ENCODE data around the gene SIAH2. TPM values are rescaled to one million over a fixed set of nuclear protein-coding genes. Genes with fewer than 3 reads are reported as not detected.

The SIAH2 gene
- total RNA-seq, 2 experiments from 2014 or later: 73.7 to 76.1 TPM

DNA sequence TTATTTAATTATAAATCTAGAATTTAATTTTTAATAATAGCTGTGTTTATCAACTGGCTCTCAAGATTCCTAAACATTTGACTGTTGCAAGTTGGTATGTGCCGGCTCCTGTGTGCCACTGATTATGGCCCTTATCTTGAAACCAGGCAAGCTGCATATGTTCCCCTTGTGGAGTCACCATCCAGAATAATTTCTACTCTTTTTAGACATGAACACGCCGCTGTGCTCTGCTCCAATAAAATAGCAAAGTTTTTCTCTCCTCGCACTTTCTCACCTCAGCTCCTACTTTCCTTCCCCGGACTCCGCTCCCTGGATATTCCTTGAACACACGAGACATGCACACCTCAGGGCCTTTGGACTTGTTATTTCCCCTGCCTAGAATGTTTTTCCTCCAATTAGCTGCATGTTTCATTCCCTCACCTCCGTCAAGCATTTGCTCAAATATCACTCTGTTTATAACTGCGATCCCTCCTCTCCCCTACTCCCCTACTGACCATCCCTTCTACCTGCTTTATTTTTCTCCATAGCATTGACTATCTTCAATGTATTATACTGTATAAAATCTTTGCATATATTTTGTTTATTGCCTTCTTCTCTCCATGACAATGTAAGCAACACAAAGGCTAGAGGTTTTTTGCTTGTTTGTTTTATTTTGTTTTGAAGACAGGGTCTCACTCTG, 33.1 kb downstream of the SIAH2 start:
- Mint-ChIP-seq H3K4me3 (no peak overlapping the region), H3K9me3 (no peaks in the 10 kb centered on the region), H3K27me3 (no peaks in the 10 kb centered on the region), H3K36me3 (ENCODE audit: low read depth) (no peaks in the 10 kb centered on the region), H3K27ac (no peak overlapping the region), H3K4me1 (ENCODE audit: low read depth) (no peaks in the 10 kb centered on the region)
- POLR2A ChIA-PET: no interaction called here
- no peaks in the 10 kb centered on the region for H3K4me1 ChIP-seq (ENCODE audit: insufficient read depth, low read length)
- intact Hi-C loops (cut with DNase I, micrococcal nuclease): loop anchor here in 1 of 2 experiments (10.0 kb wide), 1 partner anchor 545 kb away; the partner anchor contains the start of gene P2RY14
- H3K27me3 ChIP-seq (ENCODE audit: control insufficient read depth in 1 of 2, insufficient read depth in 2 of 2, low read length in 2 of 2): no peaks in the 10 kb centered on the region
- H3K9me3 ChIP-seq (ENCODE audit: control insufficient read depth in 1 of 2, insufficient read depth in 1 of 2, low read length in 2 of 2): no peaks in the 10 kb centered on the region
- no peak for DNase-seq
- H3K4me3 ChIP-seq (ENCODE audit: low read length): no peak overlapping the region
- H3K27ac ChIP-seq (ENCODE audit: low read depth in 1 of 2, low read length in 2 of 2): no peak overlapping the region
- no peak for ATAC-seq (ENCODE audit: poor library complexity)
- TF ChIP-seq, protein P1, sequence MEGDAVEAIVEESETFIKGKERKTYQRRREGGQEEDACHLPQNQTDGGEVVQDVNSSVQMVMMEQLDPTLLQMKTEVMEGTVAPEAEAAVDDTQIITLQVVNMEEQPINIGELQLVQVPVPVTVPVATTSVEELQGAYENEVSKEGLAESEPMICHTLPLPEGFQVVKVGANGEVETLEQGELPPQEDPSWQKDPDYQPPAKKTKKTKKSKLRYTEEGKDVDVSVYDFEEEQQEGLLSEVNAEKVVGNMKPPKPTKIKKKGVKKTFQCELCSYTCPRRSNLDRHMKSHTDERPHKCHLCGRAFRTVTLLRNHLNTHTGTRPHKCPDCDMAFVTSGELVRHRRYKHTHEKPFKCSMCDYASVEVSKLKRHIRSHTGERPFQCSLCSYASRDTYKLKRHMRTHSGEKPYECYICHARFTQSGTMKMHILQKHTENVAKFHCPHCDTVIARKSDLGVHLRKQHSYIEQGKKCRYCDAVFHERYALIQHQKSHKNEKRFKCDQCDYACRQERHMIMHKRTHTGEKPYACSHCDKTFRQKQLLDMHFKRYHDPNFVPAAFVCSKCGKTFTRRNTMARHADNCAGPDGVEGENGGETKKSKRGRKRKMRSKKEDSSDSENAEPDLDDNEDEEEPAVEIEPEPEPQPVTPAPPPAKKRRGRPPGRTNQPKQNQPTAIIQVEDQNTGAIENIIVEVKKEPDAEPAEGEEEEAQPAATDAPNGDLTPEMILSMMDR (IDR thresholded peaks at IDR 0.05): no peak
- no peaks in the 10 kb centered on the region for H3K36me3 ChIP-seq (ENCODE audit: insufficient read depth, low read length)
- CTCF ChIA-PET: no interaction called here

- H3K27ac Mint-ChIP-seq: no peak overlapping the region
- H3K36me3 ChIP-seq (ENCODE audit: insufficient read depth, low read length): no peaks in the 10 kb centered on the region
- no peak for ATAC-seq (ENCODE audit: poor library complexity)
Observed at GRCh38 chr3:150727653-150728502, 35.1 kb downstream of the SIAH2 start.

GRCh38 chr3:150725548-150725947, 37.4 kb downstream of the SIAH2 start:
- no peak for ATAC-seq (ENCODE audit: poor library complexity)
- CTCF ChIA-PET: interaction anchor here (1.0 kb wide), 1 partner anchor 62 kb away, joined by 3 read pairs; no protein-coding TSS in a partner anchor

More at GRCh38 chr3:150727653-150728502, 35.1 kb downstream of the SIAH2 start:
- H3K4me3 Mint-ChIP-seq: no peak overlapping the region
- H3K9me3 ChIP-seq (ENCODE audit: control insufficient read depth in 1 of 2, insufficient read depth in 1 of 2, low read length in 2 of 2): no peaks in the 10 kb centered on the region
- TF ChIP-seq, protein P1 (IDR thresholded peaks at IDR 0.05): no peak
- H3K36me3 Mint-ChIP-seq (ENCODE audit: low read depth): no peaks in the 10 kb centered on the region
- no peaks in the 10 kb centered on the region for H3K27me3 Mint-ChIP-seq
- POLR2A ChIA-PET: no interaction called here
- no peaks in the 10 kb centered on the region for H3K27me3 ChIP-seq (ENCODE audit: control insufficient read depth in 1 of 2, insufficient read depth in 2 of 2, low read length in 2 of 2)
- CTCF ChIA-PET: no interaction called here
- no peaks in the 10 kb centered on the region for H3K4me1 ChIP-seq (ENCODE audit: insufficient read depth, low read length)
- no peak for DNase-seq
- intact Hi-C loops (cut with DNase I, micrococcal nuclease): loop anchor here in 1 of 2 experiments (10.0 kb wide), 1 partner anchor 547 kb away; the partner anchor contains the start of gene P2RY14
- no peaks in the 10 kb centered on the region for H3K4me1 Mint-ChIP-seq (ENCODE audit: low read depth)
- H3K27ac ChIP-seq (ENCODE audit: low read depth in 1 of 2, low read length in 2 of 2): no peak overlapping the region
- H3K9me3 Mint-ChIP-seq: no peaks in the 10 kb centered on the region
- no peak overlapping the region for H3K4me3 ChIP-seq (ENCODE audit: low read length)

More at GRCh38 chr3:150725548-150725947, 37.4 kb downstream of the SIAH2 start:
- Histone ChIP-seq H3K4me3 (ENCODE audit: low read length) (no peak overlapping the region), H3K27me3 (ENCODE audit: control insufficient read depth in 1 of 2, insufficient read depth in 2 of 2, low read length in 2 of 2) (no peaks in the 10 kb centered on the region), H3K36me3 (ENCODE audit: insufficient read depth, low read length) (no peaks in the 10 kb centered on the region), H3K4me1 (ENCODE audit: insufficient read depth, low read length) (peaks cover 3% of the 10 kb centered on the region), H3K27ac (ENCODE audit: low read depth in 1 of 2, low read length in 2 of 2) (no peak overlapping the region), H3K9me3 (ENCODE audit: control insufficient read depth in 1 of 2, insufficient read depth in 1 of 2, low read length in 2 of 2) (no peaks in the 10 kb centered on the region)
- Mint-ChIP-seq H3K27ac (no peak overlapping the region), H3K9me3 (no peaks in the 10 kb centered on the region), H3K27me3 (no peaks in the 10 kb centered on the region), H3K4me1 (ENCODE audit: low read depth) (peaks cover 5% of the 10 kb centered on the region), H3K4me3 (no peak overlapping the region), H3K36me3 (ENCODE audit: low read depth) (no peaks in the 10 kb centered on the region)
- POLR2A ChIA-PET: no interaction called here
- TF ChIP-seq, protein P1 (IDR thresholded peaks at IDR 0.05): no peak
- intact Hi-C loops (cut with DNase I, micrococcal nuclease): loop anchor here in 1 of 2 experiments (10.0 kb wide), 1 partner anchor 549 kb away; the partner anchor contains the start of gene P2RY14
- DNase-seq: no peak

All from CD4-positive, alpha-beta T cell (primary cell).